ENCODE data around the gene RASAL2.

The RASAL2 gene

GRCh38 chr1:178472531-178472930 lies 378.6 kb downstream of the RASAL2 start:
- DNase-seq: no peak

- no peak for DNase-seq
These were observed 383.5 kb downstream of the RASAL2 start for GRCh38 chr1:178477373-178477772.

- no peak for DNase-seq
These were observed 383.9 kb downstream of the RASAL2 start for GRCh38 chr1:178477841-178478240.

GRCh38 chr1:178483251-178483957 lies 389.5 kb downstream of the RASAL2 start:
- no peak for DNase-seq

- DNase-seq: no peak
These were observed 390.9 kb downstream of the RASAL2 start for GRCh38 chr1:178484698-178485225.

- no peak for DNase-seq
These were observed 391.7 kb downstream of the RASAL2 start for GRCh38 chr1:178485541-178485981.

- no peak for DNase-seq
These were observed 392.5 kb downstream of the RASAL2 start for GRCh38 chr1:178486100-178487069.

GRCh38 chr1:178487070-178487615 lies 393.2 kb downstream of the RASAL2 start:
- DNase-seq: no peak

- no peak for DNase-seq
These were observed 394.5 kb downstream of the RASAL2 start for GRCh38 chr1:178488393-178488792.

- no peak for DNase-seq
These were observed 395.5 kb downstream of the RASAL2 start for GRCh38 chr1:178489399-178489798.

- DNase-seq: no peak
These were observed 396.2 kb downstream of the RASAL2 start for GRCh38 chr1:178490136-178490535.

GRCh38 chr1:178490967-178491366 lies 397.1 kb downstream of the RASAL2 start:
- no peak for DNase-seq

GRCh38 chr1:178491721-178492120 lies 397.8 kb downstream of the RASAL2 start:
- no peak for DNase-seq

- DNase-seq: no peak
These were observed 398.4 kb downstream of the RASAL2 start for GRCh38 chr1:178492341-178492740.

GRCh38 chr1:178493301-178493741 lies 399.4 kb downstream of the RASAL2 start:
- DNase-seq: no peak

- DNase-seq: no peak
These were observed 400.7 kb downstream of the RASAL2 start for GRCh38 chr1:178494569-178494971.

- DNase-seq: no peak
These were observed 401.3 kb downstream of the RASAL2 start for GRCh38 chr1:178495158-178495557.

GRCh38 chr1:178495741-178496409 lies 402.0 kb downstream of the RASAL2 start:
- no peak for DNase-seq

- DNase-seq: no peak
These were observed 402.7 kb downstream of the RASAL2 start, which contains the start of gene CLEC20A for GRCh38 chr1:178496410-178497135. Gene CLEC20A, minus strand, starts transcription at chr1:178496964. Its CDS starts 25 bp downstream, at chr1:178496939.

GRCh38 chr1:178497903-178498478 lies 404.1 kb downstream of the RASAL2 start:
- no peak for DNase-seq

- DNase-seq: no peak
These were observed 405.2 kb downstream of the RASAL2 start for GRCh38 chr1:178498896-178499675.

Data from NCI-H446 (cell line).